HG03066 (cell line): ENCODE measurements around the gene LGALS7B.
"Not testable (repeated sequence)": the region's sequence is repeated elsewhere in the genome, so short reads cannot be mapped to it uniquely, and the experiment has no call there.

Experiments
- ATAC-seq: cut with Tn5 transposase; IDR thresholded peaks from one replicate; pipeline ENCODE4 v1.9.1; 2021; ENCODE audit warnings: low read depth; ENCODE audit not compliant: unreplicated experiment

Gene LGALS7B

DNA sequence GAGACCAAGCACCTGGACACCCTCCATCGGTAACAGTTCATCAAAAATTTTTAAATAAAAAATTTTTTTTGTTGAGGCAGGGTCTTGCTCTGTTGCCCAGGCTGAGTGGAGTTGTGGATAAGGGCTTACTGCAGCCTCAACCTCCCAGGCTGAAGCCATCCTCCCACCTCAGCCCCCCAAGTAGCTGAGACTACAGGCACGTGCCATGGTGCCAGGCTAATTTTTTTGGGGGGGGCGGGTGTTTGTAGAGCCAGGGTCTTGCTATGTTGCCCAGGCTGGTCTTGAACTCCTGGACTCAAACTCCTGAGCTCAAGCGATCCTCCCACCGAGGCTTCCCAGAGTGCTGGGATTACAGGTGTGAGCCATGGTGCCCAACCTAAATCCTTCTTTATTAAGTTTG is 4.7 kb downstream of the LGALS7B start:
- no peak for ATAC-seq

- no peak for ATAC-seq
Observed at GRCh38 chr19:38795549-38795948, 6.5 kb downstream of the LGALS7B start.

DNA sequence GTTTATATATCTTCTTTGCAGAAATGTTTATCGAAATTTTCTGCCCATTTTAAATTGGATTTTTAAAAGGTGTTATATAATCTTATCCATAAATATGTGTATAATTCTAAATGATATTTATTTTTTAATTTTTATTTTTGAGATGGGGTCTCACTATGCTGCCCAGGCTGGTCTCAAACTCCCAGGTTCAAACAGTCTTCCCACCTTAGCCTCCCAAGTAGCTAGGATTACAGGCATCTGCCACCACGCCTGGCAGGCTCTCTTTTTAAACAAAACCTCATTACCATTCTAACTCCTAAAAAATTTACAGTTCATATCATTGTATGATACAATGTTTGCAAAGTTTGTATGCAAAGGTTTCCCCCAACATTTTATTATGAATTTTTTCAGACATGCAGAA is 7.2 kb downstream of the LGALS7B start:
- ATAC-seq: no peak

DNA sequence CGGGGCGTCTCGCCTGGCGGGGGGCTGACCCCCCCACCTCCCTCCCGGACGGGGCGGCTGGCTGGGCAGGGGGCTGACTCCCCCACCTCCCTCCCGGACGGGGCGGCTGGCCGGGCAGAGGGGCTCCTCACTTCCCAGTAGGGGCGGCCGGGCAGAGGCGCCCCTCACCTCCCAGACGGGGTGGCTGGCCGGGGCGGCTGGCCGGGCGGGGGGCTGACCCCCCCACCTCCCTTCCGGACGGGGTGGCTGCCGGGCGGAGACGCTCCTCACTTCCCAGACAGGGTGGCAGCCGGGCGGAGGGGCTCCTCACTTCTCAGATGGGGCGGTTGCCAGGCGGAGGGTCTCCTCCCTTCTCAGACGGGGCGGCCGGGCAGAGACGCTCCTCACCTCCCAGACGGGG is 8.8 kb downstream of the LGALS7B start:
- ATAC-seq: not testable (repeated sequence)

DNA sequence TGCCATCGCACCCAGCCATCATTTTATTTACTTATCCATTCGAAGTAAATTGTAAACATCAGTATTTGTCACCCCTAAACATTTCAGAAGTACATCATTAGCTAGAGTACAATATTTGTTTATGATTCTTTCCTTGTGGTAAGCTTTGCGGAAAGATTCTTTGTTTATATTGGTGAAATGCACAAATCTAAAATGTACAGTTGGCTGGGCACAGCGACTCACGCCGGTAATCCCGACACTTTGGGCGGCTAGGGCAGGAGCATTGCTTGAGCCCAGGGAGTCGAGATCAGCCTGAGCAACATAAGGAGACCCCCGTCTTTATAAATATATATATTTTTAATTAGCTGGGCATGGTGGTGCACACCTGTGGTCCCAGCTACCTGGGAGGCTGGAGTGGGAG is 10.1 kb downstream of the LGALS7B start:
- no peak for ATAC-seq

DNA sequence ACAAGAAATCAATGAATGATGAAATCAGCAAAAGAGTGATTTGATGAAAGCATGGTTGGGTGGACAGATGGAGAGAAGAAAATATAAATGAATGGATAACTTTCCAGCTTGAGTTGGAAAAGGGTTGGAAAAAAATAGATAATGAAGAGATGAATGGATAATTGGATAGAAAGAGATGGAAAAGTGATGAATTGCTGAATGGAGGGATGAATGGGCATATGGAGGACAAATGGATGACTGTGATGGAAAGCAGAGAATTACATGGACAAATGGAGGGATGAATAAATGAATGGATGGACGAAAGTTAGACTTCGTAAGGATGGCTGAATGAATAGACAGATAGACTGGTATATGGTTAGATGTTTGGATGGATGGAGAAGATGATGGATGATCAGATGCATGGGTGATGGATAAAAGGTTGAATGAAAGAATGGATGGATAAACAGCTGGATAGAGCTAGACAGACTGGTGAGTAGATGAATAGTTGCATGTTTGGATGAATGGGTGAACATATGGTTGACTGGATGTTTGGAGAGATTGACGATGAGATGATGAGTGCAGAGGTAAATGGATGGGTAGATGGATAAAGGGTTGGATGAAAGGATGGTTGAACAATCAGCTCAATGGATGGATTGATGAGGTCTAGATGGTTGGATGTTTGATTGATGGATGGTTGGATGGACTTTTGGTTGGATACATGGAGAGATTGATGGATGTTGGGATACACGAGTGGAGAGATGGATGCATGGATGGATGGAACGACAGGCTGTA is 11.8 kb downstream of the LGALS7B start:
- no peak for ATAC-seq

DNA sequence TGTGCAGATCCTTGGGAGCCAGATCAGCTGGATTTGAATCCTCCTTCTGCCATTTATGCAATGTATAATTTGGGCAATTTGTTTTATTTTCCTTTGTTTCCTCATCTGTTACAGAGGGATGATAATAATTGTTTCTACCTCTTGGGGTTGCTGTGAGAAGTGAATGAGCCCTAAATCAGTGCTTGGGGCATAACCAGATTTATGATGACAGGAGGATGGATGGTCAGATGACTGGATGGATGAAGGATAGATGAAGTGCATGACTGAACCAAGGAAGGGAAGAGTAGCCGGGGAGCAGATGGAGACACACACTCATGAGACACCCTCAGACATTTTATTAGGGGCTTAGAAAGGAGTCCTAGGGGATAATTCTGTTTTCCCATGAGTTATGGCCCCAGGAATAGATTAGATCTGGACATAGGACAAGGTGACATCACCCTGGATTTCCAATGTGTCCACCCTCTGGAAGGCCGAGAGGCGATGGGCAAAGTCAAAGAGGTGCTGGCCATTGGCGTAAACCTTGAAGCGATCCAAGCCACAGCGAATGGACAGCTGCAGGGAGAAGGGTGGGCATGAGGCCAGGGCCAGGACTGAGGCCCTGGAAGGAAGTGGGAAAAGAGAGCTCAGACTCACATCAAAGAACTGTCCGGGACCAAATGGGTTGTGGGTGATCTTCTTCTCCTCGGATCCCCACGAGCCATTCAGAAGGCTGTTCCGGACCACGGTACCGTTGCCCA is 12.5 kb downstream of the LGALS7B start:
- ATAC-seq: no peak

DNA sequence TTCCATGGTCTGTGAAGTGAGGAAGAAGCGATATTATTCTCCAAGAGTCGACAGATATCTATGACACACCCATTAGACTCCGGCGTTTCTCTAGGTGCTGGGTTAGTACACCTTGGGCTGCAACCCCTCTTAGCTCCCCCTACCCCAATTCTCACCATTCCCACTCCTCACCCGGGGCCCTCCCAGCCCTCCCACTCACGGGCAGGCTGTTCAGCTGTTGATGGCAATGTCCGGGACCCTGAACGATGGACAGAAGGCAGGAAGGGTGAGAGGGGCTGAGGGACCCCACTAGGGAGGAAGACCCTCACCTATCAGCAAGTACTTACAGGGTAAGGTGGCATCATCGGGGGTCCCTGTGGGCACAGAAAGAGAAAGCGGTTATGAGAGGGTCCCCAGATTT is 14.5 kb downstream of the LGALS7B start:
- no peak for ATAC-seq

DNA sequence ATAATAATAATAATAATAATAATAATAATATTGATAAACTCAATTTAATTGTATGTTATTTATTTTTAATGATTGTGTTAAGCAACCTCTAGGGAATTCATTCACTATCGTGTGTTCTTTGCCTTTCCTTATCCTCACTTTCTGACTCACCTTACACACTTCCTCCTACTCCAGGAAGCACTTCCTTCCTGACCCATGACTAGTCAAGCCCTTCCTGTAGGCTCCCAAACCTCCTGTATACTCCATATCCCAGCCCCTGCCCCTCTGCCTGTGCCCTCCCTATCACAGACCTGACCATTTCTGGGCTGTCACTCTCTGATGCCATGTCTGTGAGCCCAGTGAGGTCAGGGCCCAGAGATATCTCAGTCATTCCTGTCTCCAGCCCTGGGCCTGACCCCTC is 16.2 kb downstream of the LGALS7B start:
- no peak for ATAC-seq

- ATAC-seq: no peak
Observed at GRCh38 chr19:38806371-38806770, 17.4 kb downstream of the LGALS7B start.

- ATAC-seq: not testable (repeated sequence)
Observed at GRCh38 chr19:38807374-38808098, 18.5 kb downstream of the LGALS7B start.

GRCh38 chr19:38808741-38809140 is 19.7 kb downstream of the LGALS7B start:
- ATAC-seq: no peak

DNA sequence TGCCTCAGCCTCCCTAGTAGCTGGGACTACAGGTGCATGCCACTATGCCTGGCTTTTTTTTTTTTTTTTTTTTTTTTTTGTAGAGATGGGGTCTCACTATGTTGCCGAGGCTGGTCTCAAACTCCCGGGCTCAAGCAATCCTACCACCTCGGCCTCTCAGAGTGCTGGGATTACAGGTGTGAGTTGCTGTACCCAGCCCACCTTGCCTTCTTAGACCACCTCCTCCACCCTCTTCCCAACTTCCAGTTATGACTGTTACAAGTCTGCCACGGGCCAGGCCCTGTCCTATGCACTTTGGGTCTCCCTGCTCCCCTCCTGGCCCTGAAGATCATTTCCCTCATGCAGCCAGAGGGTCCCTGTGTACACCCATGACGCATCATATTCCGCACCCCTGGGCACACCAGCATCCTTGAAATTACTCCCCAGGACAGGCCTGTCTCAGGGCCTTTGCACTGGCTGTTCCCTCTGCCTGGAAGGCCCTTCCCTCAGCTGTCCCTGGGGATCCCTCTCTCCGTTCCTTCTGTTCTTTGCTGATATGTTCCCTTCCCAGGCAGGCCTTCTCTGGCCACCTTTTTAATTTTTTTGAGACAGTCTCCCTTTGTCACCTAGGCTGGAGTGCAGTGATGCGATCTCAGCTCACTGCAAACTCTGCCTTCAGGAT is 20.7 kb downstream of the LGALS7B start:
- no peak for ATAC-seq

DNA sequence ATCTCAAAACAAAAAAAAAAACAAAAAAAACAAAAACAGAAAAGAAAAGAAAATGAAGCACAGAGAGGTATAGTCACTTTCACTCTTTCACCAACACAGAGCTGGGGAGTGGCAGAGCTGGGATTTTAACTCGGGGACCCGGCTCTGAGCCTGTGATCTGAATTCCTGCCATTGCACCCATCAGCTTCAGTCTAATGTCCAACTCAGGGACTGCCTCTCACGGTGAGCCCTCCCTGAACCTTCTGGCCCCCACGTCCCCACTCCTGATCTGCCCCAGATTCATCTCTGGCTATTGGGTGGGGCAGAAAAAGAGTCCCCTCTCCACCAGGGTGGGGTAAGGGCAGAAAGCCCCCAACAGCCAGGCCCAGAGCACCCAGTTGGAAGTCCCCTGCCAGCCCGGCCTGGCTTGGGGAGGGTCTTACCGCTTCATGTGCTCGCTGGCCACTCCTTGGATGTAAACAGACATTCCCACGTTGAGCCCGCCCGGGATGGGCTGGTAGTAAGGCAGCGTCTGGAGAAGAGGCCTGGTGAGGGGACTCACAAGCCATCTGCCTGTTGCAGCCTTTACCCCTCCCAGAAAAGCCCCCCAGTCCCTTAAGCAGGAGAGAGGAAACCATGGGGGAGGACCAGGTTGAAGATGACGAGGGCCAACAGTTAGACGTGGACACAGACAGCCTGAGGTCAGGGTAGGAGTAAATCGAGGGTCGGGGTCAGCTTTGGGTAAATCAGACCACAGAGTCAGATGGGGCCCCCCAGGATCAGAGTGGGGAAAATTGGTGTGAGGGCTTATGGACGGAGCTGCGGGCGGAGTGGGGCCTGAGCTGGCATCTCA is 23.2 kb downstream of the LGALS7B start:
- no peak for ATAC-seq

GRCh38 chr19:38812841-38813320 is 23.9 kb downstream of the LGALS7B start, which contains the start of gene LGALS4:
TSS of gene LGALS4 (minus strand) at chr19:38812945. CDS start at chr19:38812886, 59 bp downstream.
- no peak for ATAC-seq

- ATAC-seq: no peak
Observed at GRCh38 chr19:38813323-38813722, 24.3 kb downstream of the LGALS7B start.

GRCh38 chr19:38813932-38814331 is 24.9 kb downstream of the LGALS7B start:
- ATAC-seq: not testable (repeated sequence)

DNA sequence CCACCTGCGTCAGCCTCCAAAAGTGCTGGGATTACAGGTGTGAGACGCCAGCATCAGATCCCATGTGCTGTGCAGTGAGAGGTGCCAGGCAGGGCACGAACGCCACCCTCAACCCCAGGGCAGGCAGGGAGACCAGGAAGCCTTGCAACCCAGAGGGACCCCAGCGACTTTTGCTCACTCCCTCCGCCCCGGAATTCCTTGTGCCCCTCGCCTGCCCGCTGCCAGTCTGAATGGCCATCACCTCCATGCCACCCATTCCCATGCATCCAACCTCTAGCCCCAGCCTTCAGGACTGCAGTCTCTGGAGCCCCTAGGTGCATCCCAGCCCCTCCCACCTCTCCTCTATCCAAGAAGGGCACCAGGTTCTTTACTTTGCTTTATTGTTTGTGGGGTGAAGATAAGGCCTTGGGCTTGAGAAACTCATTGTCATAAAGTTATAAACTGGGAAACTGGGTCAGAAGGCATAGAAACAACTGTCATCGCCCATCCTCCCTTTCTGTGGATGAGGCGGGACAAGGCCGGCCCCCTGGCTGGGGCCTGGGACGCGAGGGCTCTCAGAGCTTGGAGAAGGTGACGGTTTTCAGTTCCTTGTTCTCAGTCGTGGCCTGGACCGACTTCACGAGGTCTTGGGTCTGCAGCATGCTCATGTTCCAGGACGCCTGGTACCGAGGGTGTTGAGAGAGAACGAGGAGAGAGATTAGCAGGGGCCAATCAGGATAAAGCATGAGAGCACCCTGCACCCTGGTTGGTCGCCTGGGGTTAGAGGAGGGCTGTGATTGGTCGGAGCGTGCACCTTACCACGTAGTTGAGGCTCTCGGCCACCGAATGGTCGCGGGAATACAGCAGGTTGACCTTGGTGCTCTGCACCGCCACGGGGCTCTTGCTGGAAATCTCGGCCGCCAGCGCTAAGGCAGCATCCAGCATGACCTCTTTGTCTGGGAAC is 26.3 kb downstream of the LGALS7B start:
- ATAC-seq: no peak
